Osteocyte (in vitro differentiated cells): ENCODE results near the gene APBA2. TPM values are rescaled to one million over a fixed set of nuclear protein-coding genes. Genes with fewer than 3 reads are reported as not detected.

Source experiments
- DNase-seq: peaks from one replicate; pipeline ENCODE4 v3.0.0; 2021; ENCODE audit warnings: mixed read lengths; ENCODE audit not compliant: unreplicated experiment; ENCODE audit errors: extremely low spot score
- H3K27ac Mint-ChIP-seq: one replicate; pipeline ENCODE4 v1.8.0; 2021; ENCODE audit warnings: mild to moderate bottlenecking, mixed read lengths; ENCODE audit not compliant: unreplicated experiment
- H3K27me3 Mint-ChIP-seq: one replicate; pipeline ENCODE4 v1.8.0; 2021; ENCODE audit warnings: mixed read lengths; ENCODE audit not compliant: unreplicated experiment
- H3K36me3 Mint-ChIP-seq: one replicate; pipeline ENCODE4 v1.8.0; 2021; ENCODE audit warnings: mixed read lengths; ENCODE audit not compliant: unreplicated experiment
- H3K4me1 Mint-ChIP-seq: one replicate; pipeline ENCODE4 v1.8.0; 2021; ENCODE audit warnings: mixed read lengths; ENCODE audit not compliant: unreplicated experiment
- H3K4me3 Mint-ChIP-seq: one replicate; pipeline ENCODE4 v1.8.0; 2021; ENCODE audit warnings: mild to moderate bottlenecking, moderate library complexity, mixed read lengths; ENCODE audit not compliant: unreplicated experiment
- H3K9me3 Mint-ChIP-seq: one replicate; pipeline ENCODE4 v1.8.0; 2021; ENCODE audit warnings: mixed read lengths; ENCODE audit not compliant: unreplicated experiment
- CTCF ChIP-seq: fragments of 200-600 bp; sonication (generic); IDR thresholded peaks from 2 replicates; pipeline ENCODE4 v1.5.0; 2021; ENCODE audit warnings: antibody characterized with exemption, mild to moderate bottlenecking, moderate library complexity
- total RNA-seq: library from RNA; stranded (reverse); gene quantifications from 2 replicates; pipeline ENCODE4 v1.2.1, GENCODE V29; 2021

APBA2 gene
- total RNA-seq, 1 donor from 2014 or later = 23.5 TPM

GRCh38 chr15:29008846-29009245 lies 123.1 kb downstream of the APBA2 start:
- H3K27ac Mint-ChIP-seq = peak overlapping the region; percentile 27
- no peak for DNase-seq
- peaks cover 19% of the 10 kb centered on the region for H3K4me1 Mint-ChIP-seq
- H3K4me3 Mint-ChIP-seq = no peak overlapping the region
- no peaks in the 10 kb centered on the region for H3K36me3 Mint-ChIP-seq
- no peaks in the 10 kb centered on the region for H3K27me3 Mint-ChIP-seq
- no peak for TF ChIP-seq CTCF
- peaks cover 7% of the 10 kb centered on the region for H3K9me3 Mint-ChIP-seq

GRCh38 chr15:29012097-29012496 lies 126.3 kb downstream of the APBA2 start:
- no peak for TF ChIP-seq CTCF
- DNase-seq = no peak
- Mint-ChIP-seq H3K9me3 (no peaks in the 10 kb centered on the region), H3K27ac (no peak overlapping the region), H3K36me3 (peaks cover 2% of the 10 kb centered on the region), H3K4me3 (no peak overlapping the region), H3K27me3 (no peaks in the 10 kb centered on the region), H3K4me1 (peaks cover 23% of the 10 kb centered on the region)

- TF ChIP-seq CTCF = no peak
- H3K4me3 Mint-ChIP-seq = no peak overlapping the region
- no peaks in the 10 kb centered on the region for H3K9me3 Mint-ChIP-seq
- no peak for DNase-seq
- H3K4me1 Mint-ChIP-seq = peaks cover 9% of the 10 kb centered on the region
- H3K36me3 Mint-ChIP-seq = peaks cover 2% of the 10 kb centered on the region
- no peaks in the 10 kb centered on the region for H3K27me3 Mint-ChIP-seq
- H3K27ac Mint-ChIP-seq = no peak overlapping the region
Measured at GRCh38 chr15:29014493-29014892, 128.7 kb downstream of the APBA2 start.

- peaks cover 4% of the 10 kb centered on the region for H3K4me1 Mint-ChIP-seq
- peak; percentile 48 for DNase-seq
- no peak overlapping the region for H3K4me3 Mint-ChIP-seq
- H3K36me3 Mint-ChIP-seq = peaks cover 2% of the 10 kb centered on the region
- H3K9me3 Mint-ChIP-seq = no peaks in the 10 kb centered on the region
- H3K27me3 Mint-ChIP-seq = no peaks in the 10 kb centered on the region
- no peak for TF ChIP-seq CTCF
- no peak overlapping the region for H3K27ac Mint-ChIP-seq
Measured at GRCh38 chr15:29016518-29016917, 130.7 kb downstream of the APBA2 start.

GRCh38 chr15:29018120-29018805 lies 132.5 kb downstream of the APBA2 start:
- Mint-ChIP-seq H3K4me3 (no peak overlapping the region), H3K27me3 (no peaks in the 10 kb centered on the region), H3K27ac (no peak overlapping the region), H3K36me3 (peaks cover 2% of the 10 kb centered on the region), H3K4me1 (peaks cover 4% of the 10 kb centered on the region), H3K9me3 (no peaks in the 10 kb centered on the region)
- no peak for TF ChIP-seq CTCF
- DNase-seq = peak; percentile 66
